GM08714 (cell line): ENCODE results near the gene SELENON.

ENCODE experiments used
- H3K4me3 ChIP-seq: fragments of 200-500 bp; sonication (Bioruptor generic); 2 replicates; pipeline ENCODE4 v1.5.1; 2014; ENCODE audit warnings: mild to moderate bottlenecking, low read length, inconsistent platforms
- ZNF274 ChIP-seq: IDR thresholded peaks from 2 replicates; pipeline ENCODE4 v1.6.1; 2012; ENCODE audit warnings: mild to moderate bottlenecking, low read depth, low read length

SELENON gene

DNA sequence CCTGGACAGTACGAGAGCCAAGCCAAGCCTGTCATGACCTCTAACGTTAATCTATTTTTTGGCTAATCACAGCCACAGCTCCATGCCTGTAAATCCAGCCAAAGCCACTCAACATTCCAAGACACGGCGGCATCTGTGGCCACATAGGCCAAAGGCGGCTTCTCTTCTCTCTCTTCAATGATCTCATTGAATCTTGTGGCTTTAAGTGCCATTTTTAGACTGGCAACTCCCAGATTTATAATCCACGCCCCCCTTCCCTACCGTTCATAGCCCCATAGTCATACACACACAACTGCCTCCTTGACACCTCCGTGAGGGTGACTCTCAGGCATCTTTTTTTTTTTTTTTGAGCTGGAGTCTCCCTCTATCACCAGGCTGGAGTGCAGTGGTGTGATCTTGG lies 5.7 kb upstream of the SELENON start:
- H3K4me3 ChIP-seq = no peak overlapping the region
- TF ChIP-seq ZNF274 = no peak

DNA sequence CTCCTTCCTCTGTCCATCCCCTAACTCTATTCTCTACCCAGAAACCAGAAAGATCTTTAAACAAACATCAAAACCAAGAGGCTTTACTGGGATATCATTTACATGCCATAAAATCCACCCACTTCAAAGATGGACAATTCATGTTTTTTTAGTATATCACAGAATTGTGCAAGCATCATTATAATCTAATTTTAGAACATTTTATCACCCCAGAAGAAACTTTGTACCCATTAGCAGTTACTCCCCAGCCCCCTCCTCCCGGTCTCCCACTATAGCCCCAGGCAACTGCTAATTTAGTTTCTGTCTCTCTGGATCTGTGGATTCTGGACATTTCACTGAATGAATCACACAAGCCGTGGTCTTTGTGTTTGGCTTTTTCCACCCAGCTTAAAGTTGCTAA lies 4.8 kb upstream of the SELENON start:
- no peak overlapping the region for H3K4me3 ChIP-seq
- TF ChIP-seq ZNF274 = no peak

DNA sequence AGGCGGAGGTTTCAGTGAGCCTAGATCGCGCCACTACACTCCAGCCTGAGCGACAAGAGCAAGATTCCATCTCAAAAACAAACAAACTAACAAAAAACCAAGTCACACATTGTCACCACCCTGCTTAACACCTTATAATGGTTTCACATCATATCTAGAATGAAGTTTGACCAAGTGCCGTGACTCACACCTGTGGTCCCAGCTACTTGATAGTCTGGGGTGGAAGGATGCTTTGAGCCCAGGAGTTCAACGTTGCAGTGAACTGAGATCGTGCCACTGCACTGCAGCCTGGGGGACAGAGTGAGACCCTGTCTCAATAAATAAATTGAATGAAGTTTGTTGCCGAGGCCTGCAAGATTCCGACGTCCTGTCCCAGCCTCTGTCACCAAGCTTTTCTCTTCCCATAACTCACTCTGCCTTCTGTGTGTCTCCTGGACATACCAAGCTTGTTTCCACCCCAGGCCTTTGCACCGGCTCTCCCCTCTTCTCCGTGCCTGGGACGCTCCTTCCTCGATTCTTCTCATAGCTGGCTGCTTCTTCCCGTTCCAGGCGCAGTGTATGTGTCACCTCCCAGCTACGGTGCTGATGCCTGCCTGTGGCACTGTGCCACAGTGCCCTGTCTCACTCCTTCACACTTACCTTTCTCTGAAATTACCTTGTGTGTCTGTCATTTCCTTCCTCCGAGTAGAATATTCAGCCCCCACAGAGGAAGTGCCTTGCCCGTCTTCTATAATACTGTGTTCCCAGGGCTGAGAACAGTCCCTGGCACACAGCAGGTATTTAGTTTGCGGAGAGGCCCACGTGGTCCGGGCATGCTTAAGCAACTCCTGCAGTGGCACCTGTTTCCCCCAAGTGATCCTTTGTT lies 3.8 kb upstream of the SELENON start:
- TF ChIP-seq ZNF274 = no peak

DNA sequence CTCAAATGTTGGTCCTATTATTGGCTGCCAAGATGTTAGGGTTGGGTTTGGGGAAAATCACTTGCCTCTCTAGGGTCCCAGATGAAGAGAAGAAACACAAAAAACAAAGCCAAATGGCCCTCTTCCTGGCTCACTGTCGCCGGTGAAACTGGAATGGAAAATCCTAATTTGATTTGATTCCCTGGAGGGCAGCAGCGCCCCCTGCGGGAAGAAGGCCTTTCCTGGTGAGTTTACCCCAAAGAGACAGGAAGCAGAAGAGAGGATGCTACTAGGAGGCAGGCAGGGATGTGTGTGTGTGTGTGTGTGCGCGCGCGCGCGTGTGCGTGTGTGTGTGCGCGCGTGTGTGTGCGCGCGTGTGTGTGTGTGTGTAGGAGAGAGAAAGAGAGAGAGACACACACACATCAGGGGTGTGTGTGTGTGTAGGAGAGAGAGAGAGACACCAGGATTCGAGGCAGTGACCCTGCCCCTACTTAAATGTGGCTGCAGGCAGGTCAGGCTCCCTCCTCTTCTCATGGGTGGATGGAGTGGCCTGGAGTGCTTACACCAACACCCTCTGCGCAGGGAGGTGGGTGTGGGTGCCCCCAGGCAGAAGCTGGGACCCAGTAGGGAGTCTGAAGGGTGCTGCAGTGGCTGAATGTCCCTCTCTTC lies 3.1 kb upstream of the SELENON start:
- H3K4me3 ChIP-seq = no peak overlapping the region
- TF ChIP-seq ZNF274 = no peak

More for the DNA sequence above, 3.8 kb upstream of the SELENON start:
- no peak overlapping the region for H3K4me3 ChIP-seq

DNA sequence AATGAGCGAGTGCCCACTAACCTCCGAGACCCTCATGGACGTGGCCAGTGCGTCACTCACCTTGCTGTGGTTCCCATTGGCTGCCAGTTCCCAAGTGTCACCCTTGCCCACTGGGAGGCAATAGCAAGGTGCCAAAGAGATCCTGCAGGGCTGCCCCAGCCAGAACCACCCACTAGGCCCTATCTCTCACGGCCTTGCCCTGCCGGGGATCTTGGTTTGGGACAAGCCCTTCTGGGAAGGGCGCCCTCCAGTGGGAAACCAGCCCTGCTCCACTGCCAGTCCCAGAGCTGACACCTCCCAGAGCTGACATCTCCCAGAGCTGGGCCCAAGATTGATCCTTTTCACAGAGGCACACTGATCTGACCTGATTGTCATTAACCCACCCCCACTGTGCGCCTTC lies 2.1 kb upstream of the SELENON start:
- TF ChIP-seq ZNF274 = no peak
- H3K4me3 ChIP-seq = no peak overlapping the region

DNA sequence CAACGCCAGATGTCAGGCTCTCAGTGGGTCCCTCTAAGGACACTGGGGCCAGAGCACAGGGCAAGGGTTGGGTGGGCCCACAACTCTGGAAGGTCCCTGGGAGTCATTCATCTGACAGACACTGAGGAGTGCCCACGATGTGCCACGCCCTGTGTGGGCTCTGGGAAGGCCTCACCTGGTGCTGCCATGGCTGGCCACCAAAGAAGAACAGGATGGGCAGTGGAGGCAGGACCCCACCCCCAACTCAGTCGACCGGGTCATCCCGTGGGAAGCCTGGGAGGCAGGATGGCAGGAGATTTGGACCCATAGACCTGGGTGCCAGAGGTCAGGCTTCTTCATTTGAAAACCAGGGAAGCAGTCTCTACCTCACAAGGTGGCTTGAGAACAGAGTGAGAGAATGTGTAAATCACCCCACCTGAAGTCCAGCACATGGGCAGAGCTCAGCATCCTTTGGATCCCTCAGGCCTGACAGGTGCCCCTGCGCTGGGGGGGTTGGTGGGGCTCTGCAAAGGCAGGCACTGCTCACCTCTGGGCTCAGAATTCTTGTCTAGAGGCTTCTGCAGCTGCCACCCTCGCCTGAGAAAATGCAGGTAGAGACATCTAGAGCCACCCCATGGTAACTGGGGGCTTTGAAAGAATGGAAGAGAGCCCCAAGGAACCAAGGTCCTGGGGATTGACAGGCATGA lies 1.2 kb upstream of the SELENON start:
- TF ChIP-seq ZNF274 = no peak
- H3K4me3 ChIP-seq = no peak overlapping the region

DNA sequence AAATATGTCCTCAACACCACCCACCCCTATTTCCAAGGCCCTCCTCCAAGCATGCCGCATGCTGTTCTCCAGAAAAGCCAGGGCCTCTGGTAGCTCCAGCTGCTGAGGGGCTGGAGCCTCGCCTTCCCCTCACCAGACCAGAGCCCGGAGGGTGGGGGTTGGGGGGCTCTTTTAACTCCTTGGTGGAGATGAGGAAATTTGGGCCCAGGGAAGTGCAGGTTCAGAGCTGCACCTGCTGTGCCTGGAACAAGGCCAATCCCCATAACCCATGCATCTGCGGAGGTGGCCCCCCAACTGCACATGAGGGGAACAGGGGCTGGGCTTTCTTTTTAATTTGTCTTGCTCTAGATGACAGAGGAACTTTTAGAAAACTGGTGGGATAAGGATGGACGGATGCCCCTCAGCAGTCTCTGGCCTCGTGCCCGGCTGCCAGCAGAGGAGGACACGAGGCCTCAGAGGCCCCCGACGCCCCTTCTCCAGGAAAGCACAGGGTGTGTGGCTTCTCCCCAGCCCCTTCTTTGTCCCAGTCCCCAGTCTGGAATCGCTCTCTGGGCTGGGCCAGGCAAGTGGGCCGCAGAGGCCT lies 550 bp upstream of the SELENON start:
- no peak for TF ChIP-seq ZNF274
- H3K4me3 ChIP-seq = peak overlapping the region; percentile 2; the same call in 1 of the 2 replicates

DNA sequence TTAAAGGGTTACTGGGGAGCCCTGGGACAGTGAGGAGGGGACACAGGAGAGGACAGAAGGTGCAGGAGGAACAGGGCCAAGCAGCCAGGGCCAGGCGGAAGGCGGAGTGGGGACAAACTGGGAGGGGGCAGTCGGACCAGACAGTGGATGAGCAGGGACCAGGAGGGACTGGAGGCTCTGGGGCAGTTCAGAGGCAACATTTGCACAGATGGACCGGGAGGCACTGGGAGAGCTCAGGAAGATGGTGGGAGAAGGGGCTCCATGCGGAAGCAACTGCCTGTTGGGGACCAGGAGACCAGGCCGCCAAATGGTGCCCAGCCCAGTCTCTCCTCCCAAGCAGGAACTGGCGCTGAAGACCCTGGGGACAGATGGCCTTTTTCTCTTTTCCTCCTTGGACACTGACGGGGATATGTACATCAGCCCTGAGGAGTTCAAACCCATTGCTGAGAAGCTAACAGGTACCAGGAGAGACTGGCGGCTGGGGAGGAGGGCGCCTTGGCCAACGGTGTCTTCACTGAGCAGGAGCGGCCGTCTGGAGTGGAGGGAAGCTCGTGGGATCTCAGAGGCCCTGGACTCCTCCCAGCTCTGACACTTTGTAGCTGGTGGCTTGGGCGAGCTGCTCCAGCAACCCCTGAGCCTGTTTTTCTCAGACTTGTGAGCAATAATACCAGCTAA lies 847 bp downstream of the SELENON start:
- peak overlapping the region; percentile 51; the same call in 1 of the 2 replicates for H3K4me3 ChIP-seq
- TF ChIP-seq ZNF274 = no peak

DNA sequence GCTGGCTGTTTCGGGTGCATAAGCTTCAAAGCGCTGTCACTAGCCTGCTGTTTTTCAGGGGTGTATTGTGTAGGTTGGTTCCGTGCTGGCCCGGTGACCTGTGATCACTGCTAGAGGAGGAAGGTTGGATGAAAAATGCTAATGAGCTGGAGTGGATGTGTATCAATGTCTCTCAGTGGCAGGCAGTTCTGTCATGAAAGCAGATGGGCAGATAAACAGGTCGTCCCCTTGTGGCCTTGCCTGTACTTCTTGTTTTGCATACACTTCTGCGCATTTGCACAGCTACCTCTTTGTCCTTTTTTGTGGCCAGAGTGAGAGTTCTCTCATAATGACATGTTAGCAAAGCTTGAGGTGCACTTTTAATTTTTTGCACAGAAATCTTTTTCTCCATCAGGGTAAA lies 2.9 kb downstream of the SELENON start:
- H3K4me3 ChIP-seq = no peak overlapping the region
- TF ChIP-seq ZNF274 = no peak

DNA sequence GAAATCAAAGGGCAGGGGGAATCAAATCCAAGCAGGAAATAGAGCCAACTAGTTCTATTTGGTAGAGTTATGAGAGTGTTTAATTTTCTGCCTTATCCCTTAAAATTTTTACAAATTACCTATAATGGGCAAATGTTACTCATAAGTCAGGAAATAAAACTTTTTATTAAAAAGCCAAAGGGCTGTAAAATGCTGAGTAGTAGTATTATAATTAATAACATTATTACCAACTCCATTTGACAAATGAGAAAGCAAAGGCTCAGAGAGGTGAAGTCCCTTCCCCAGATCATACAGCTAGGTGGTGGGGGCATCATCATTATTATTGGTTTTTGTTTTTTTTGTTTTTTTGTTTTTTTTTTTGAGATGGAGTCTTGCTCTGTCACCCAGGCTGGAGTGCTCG lies 3.4 kb downstream of the SELENON start:
- TF ChIP-seq ZNF274 = no peak
- H3K4me3 ChIP-seq = no peak overlapping the region

DNA sequence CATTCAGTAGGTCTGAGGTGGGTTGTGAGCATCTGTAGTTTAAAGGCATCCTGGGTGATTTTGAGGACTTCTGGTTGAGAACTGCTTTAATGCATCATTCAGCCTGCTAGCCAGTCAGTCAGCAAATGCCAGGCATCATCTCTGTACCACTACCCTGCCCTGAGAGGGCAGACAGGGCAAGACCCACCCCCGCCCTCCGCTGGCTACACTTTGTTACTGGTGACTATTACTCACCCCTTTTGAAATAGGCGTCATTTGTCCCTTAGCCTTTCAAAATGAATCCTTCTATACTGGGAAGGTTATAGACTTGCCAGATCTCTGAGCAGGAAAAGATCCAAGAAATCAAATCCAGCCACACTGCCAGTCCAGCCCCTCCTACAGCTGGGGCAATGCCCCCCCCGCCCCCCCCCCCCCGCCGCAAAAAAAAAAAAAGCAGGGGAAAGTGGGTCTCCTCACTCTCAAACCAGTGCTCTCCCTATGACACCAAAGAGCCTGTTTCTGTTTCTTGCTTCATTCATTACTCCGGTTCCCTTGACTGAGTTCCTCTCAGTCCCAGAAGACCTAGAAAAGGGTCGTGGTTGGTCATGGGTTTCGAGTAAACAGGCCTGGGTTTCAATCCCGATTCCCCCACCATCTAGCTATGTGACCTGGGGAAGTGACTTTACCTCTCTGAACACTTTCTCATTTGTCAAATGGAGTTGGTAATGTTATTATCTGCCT lies 4.4 kb downstream of the SELENON start:
- H3K4me3 ChIP-seq = no peak overlapping the region
- TF ChIP-seq ZNF274 = no peak

DNA sequence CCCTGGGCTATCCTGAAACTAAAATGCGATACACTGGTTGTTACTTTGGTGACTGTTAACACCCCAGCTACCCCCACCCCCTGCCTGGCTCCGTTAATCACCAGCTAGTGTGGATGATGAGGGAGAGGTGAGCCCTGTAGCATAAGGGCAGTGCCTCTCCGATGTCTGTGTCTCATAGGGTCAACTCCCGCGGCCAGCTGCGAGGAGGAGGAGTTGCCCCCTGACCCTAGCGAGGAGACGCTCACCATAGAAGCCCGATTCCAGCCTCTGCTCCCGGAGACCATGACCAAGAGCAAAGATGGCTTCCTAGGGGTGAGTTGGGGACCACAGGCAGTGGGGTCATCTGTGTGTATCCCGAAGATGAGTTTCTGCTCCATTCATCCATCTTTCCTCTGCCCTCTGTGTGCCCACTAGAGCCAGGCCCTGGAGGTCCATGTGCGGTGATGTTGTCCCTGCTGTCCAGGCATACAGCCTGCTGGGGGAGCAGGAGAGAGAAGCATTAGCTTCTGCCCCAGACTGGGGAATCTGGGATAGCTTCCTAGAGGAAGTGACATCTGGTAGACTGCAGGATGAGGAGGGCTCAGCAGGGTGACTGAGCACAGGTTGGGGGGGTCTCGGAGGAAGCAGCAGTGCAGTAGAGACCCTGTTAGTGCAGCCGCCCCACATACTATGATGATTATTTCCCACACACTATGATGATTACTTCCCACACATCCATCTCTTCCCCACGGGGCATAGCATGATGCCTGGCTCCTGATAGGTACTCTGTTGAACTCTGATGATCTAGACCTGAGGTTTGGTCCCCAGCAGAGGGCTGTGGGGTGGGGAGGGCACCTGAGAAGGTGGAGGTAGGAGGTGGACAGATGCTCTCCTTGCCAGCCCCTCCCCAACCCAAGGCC lies 5.2 kb downstream of the SELENON start:
- no peak overlapping the region for H3K4me3 ChIP-seq
- no peak for TF ChIP-seq ZNF274
